ENCODE measurements around the gene TOGARAM2.
"Not testable (repeated sequence)": the region's sequence is repeated elsewhere in the genome, so short reads cannot be mapped to it uniquely, and the experiment has no call there.

Gene TOGARAM2

GRCh38 chr2:29082804-29083495 is 101.9 kb downstream of the TOGARAM2 start:
- POLR2A ChIA-PET, result no interaction called here
- DNase-seq (ENCODE audit: extremely low spot score), result no peak
- TF ChIP-seq L3MBTL2 (conservative IDR thresholded peaks at IDR 0.05), result no peak
- no peak for TF ChIP-seq PKNOX1 (IDR thresholded peaks at IDR 0.05)
- TF ChIP-seq FOXA1 (IDR thresholded peaks at IDR 0.05), result no peak
- no peak for TF ChIP-seq ARNT (IDR thresholded peaks at IDR 0.05)
- no peak for TF ChIP-seq SUZ12 (IDR thresholded peaks at IDR 0.05)
- no peak for TF ChIP-seq TARDBP (IDR thresholded peaks at IDR 0.05)
- CTCF ChIA-PET, result no interaction called here

GRCh38 chr2:29084554-29084953 is 103.5 kb downstream of the TOGARAM2 start:
- no peak for TF ChIP-seq HDGF (IDR thresholded peaks at IDR 0.05; ENCODE audit: borderline replicate concordance)
- TF ChIP-seq SP1 (IDR thresholded peaks at IDR 0.05), result no peak
- TF ChIP-seq ELF4 (IDR thresholded peaks at IDR 0.05), result no peak
- no peak for TF ChIP-seq LEF1 (IDR thresholded peaks at IDR 0.05; ENCODE audit: borderline replicate concordance)
- no peak for TF ChIP-seq FOXK2 (IDR thresholded peaks at IDR 0.05)
- no peak for TF ChIP-seq ZNF384 (IDR thresholded peaks at IDR 0.05)
- TF ChIP-seq ARNT (IDR thresholded peaks at IDR 0.05), result no peak
- no peak for TF ChIP-seq L3MBTL2 (conservative IDR thresholded peaks at IDR 0.05)
- no peak for TF ChIP-seq NFRKB (IDR thresholded peaks at IDR 0.05)
- TF ChIP-seq PKNOX1 (IDR thresholded peaks at IDR 0.05), result no peak
- no peak for TF ChIP-seq SUZ12 (IDR thresholded peaks at IDR 0.05)
- no peak for TF ChIP-seq BHLHE40 (IDR thresholded peaks at IDR 0.05; ENCODE audit: borderline replicate concordance)
- no peak for TF ChIP-seq CTBP1 (IDR thresholded peaks at IDR 0.05; ENCODE audit: borderline replicate concordance)
- no peak for TF ChIP-seq FOXA1 (IDR thresholded peaks at IDR 0.05)
- no peak for TF ChIP-seq TARDBP (IDR thresholded peaks at IDR 0.05)
- no peak for TF ChIP-seq FOXM1 (IDR thresholded peaks at IDR 0.05; ENCODE audit: borderline replicate concordance)
- ChIA-PET CTCF (no interaction called here), POLR2A (no interaction called here)
- DNase-seq (ENCODE audit: extremely low spot score), result no peak

- POLR2A ChIA-PET; DNase-seq (ENCODE audit: extremely low spot score); CTCF ChIA-PET: not testable (repeated sequence)
Observed at GRCh38 chr2:29090311-29090710, 109.2 kb downstream of the TOGARAM2 start.

GRCh38 chr2:29096969-29097368 is 115.9 kb downstream of the TOGARAM2 start:
- POLR2A ChIA-PET, result no interaction called here
- no peak for DNase-seq (ENCODE audit: extremely low spot score)
- CTCF ChIA-PET, result no interaction called here
- no peak for TF ChIP-seq CTBP1 (IDR thresholded peaks at IDR 0.05; ENCODE audit: borderline replicate concordance)
- TF ChIP-seq ZNF384 (IDR thresholded peaks at IDR 0.05), result no peak
- TF ChIP-seq SUZ12 (IDR thresholded peaks at IDR 0.05), result no peak
- no peak for TF ChIP-seq LEF1 (IDR thresholded peaks at IDR 0.05; ENCODE audit: borderline replicate concordance)
- no peak for TF ChIP-seq FOXA1 (IDR thresholded peaks at IDR 0.05)
- no peak for TF ChIP-seq FOXM1 (IDR thresholded peaks at IDR 0.05; ENCODE audit: borderline replicate concordance)
- TF ChIP-seq SP1 (IDR thresholded peaks at IDR 0.05), result no peak
- TF ChIP-seq TARDBP (IDR thresholded peaks at IDR 0.05), result no peak
- no peak for TF ChIP-seq ARNT (IDR thresholded peaks at IDR 0.05)
- no peak for TF ChIP-seq ELF4 (IDR thresholded peaks at IDR 0.05)
- no peak for TF ChIP-seq NFRKB (IDR thresholded peaks at IDR 0.05)
- no peak for TF ChIP-seq PKNOX1 (IDR thresholded peaks at IDR 0.05)
- no peak for TF ChIP-seq BHLHE40 (IDR thresholded peaks at IDR 0.05; ENCODE audit: borderline replicate concordance)
- TF ChIP-seq FOXK2 (IDR thresholded peaks at IDR 0.05), result no peak
- no peak for TF ChIP-seq L3MBTL2 (conservative IDR thresholded peaks at IDR 0.05)

- DNase-seq (ENCODE audit: extremely low spot score), result no peak
- TF ChIP-seq CTBP1 (IDR thresholded peaks at IDR 0.05; ENCODE audit: borderline replicate concordance) (no peak), LEF1 (IDR thresholded peaks at IDR 0.05; ENCODE audit: borderline replicate concordance) (no peak), SUZ12 (IDR thresholded peaks at IDR 0.05) (no peak), HDGF (IDR thresholded peaks at IDR 0.05; ENCODE audit: borderline replicate concordance) (no peak), TARDBP (IDR thresholded peaks at IDR 0.05) (no peak)
- ChIA-PET POLR2A (no interaction called here), CTCF (no interaction called here)
Observed at GRCh38 chr2:29097569-29097968, 116.5 kb downstream of the TOGARAM2 start.

GRCh38 chr2:29100564-29100963 is 119.5 kb downstream of the TOGARAM2 start:
- TF ChIP-seq FOXA1 (IDR thresholded peaks at IDR 0.05) (no peak), BHLHE40 (IDR thresholded peaks at IDR 0.05; ENCODE audit: borderline replicate concordance) (no peak), ARNT (IDR thresholded peaks at IDR 0.05) (no peak), SUZ12 (IDR thresholded peaks at IDR 0.05) (no peak)
- ChIA-PET CTCF (no interaction called here), POLR2A (no interaction called here)
- no peak for DNase-seq (ENCODE audit: extremely low spot score)

Data from HEK293T (cell line).